Fibroblast of lung (primary cell): Measurements from ENCODE around the gene JMJD1C. TPM values are rescaled to one million over a fixed set of nuclear protein-coding genes. Genes with fewer than 3 reads are reported as not detected.
"Not testable (repeated sequence)": the region's sequence is repeated elsewhere in the genome, so short reads cannot be mapped to it uniquely, and the experiment has no call there.

Source experiments
- DNase-seq, 2 donors: peaks; one replicate each; pipeline versions ENCODE4 v3.0.0 to v3.0.0-alpha.2; 2010; ENCODE audit warnings: low read depth in 2 of 2
- H2AFZ ChIP-seq: 2 replicates; pipeline ENCODE4 v1.5.1; 2012; ENCODE audit warnings: low read length, control low read depth, inconsistent platforms
- H3K27ac ChIP-seq: 2 replicates; pipeline ENCODE4 v1.5.1; 2011; ENCODE audit warnings: low read length, control low read depth; ENCODE audit not compliant: insufficient read depth
- H3K27me3 ChIP-seq: 2 replicates; pipeline ENCODE4 v1.5.1; 2011; ENCODE audit warnings: mild to moderate bottlenecking, low read length; ENCODE audit not compliant: control insufficient read depth, insufficient read depth
- H3K36me3 ChIP-seq: 2 replicates; pipeline ENCODE4 v1.5.1; 2011; ENCODE audit warnings: low read length; ENCODE audit not compliant: control insufficient read depth, insufficient read depth
- H3K4me1 ChIP-seq: 2 replicates; pipeline ENCODE4 v1.5.1; 2011; ENCODE audit warnings: low read length; ENCODE audit not compliant: control insufficient read depth, insufficient read depth; ENCODE audit errors: extremely low read depth
- H3K4me2 ChIP-seq: 2 replicates; pipeline ENCODE4 v1.5.1; 2011; ENCODE audit warnings: low read length, control low read depth; ENCODE audit not compliant: insufficient read depth; ENCODE audit errors: extremely low read depth
- H3K4me3 ChIP-seq, 4 experiments: fragments of 200-600 bp in 1 of 4; sonication (generic) in 1 of 4; replicated peaks in 1 of 4; 2 replicates each; pipeline ENCODE4 v1.5.1; 2011 to 2016; ENCODE audit warnings: low read length in 4 of 4, low read depth in 3 of 4, mild to moderate bottlenecking in 3 of 4, control low read depth in 2 of 4, inconsistent platforms in 1 of 4, mixed read lengths in 1 of 4; ENCODE audit not compliant: insufficient read depth in 1 of 4; ENCODE audit errors: control extremely low read depth in 1 of 4
- H3K79me2 ChIP-seq: 2 replicates; pipeline ENCODE4 v1.5.1; 2012; ENCODE audit warnings: mild to moderate bottlenecking, low read length, inconsistent platforms; ENCODE audit not compliant: control insufficient read depth, insufficient read depth
- H3K9ac ChIP-seq: 2 replicates; pipeline ENCODE4 v1.5.1; 2011; ENCODE audit warnings: mild to moderate bottlenecking, low read length, control low read depth; ENCODE audit not compliant: insufficient read depth
- H3K9me3 ChIP-seq: 2 replicates; pipeline ENCODE4 v1.5.1; 2012; ENCODE audit warnings: low read depth, low read length; ENCODE audit not compliant: control insufficient read depth, insufficient read depth
- H4K20me1 ChIP-seq: 2 replicates; pipeline ENCODE4 v1.5.1; 2011; ENCODE audit warnings: low read length; ENCODE audit not compliant: control insufficient read depth, insufficient read depth; ENCODE audit errors: extremely low read depth
- CTCF ChIP-seq, 2 donors: IDR thresholded peaks in 1 of 2; conservative IDR thresholded peaks in 1 of 2; 1 replicate in 1 of 2; 2 replicates in 1 of 2; pipeline ENCODE4 v1.5.1; 2011 to 2012; ENCODE audit warnings: low read length in 2 of 2, control low read depth in 1 of 2, inconsistent platforms in 1 of 2, low read depth in 1 of 2, mild to moderate bottlenecking in 1 of 2
- EZH2 ChIP-seq: IDR thresholded peaks from 2 replicates; pipeline ENCODE4 v1.5.1; 2012; ENCODE audit warnings: low read length, control low read depth, mild to moderate bottlenecking; ENCODE audit errors: missing control alignments
- polyA plus RNA-seq, 2 donors: library from polyadenylated mRNA; depleted of rRNA in 1 of 2; stranded (reverse) in 1 of 2; unstranded in 1 of 2; fragments of >200 nt; gene quantifications; 2 replicates each; pipeline ENCODE4 v1.2.1, GENCODE V29; 2011 to 2012; ENCODE audit warnings: missing spikeins in 1 of 2
- total RNA-seq: library from RNA; depleted of rRNA; stranded (reverse); fragments of >200 nt; gene quantifications from 2 replicates; pipeline ENCODE4 v1.2.1, GENCODE V29; 2014

JMJD1C gene
- total and polyA plus RNA-seq, 2 donors (not counting 1 experiment from before 2014, with no cell fraction given): 39.9 to 67.0 TPM

GRCh38 chr10:63344269-63344668 lies 121.5 kb downstream of the JMJD1C start:
- Histone ChIP-seq H4K20me1 (no peaks in the 10 kb centered on the region), H3K79me2 (peaks cover 12% of the 10 kb centered on the region), H3K9me3 (no peaks in the 10 kb centered on the region), H2AFZ (no peak overlapping the region), H3K27ac (no peak overlapping the region), H3K4me3 (no peak overlapping the region), H3K27me3 (no peaks in the 10 kb centered on the region), H3K9ac (no peak overlapping the region), H3K36me3 (no peaks in the 10 kb centered on the region), H3K4me1 (peaks cover 2% of the 10 kb centered on the region), H3K4me2 (no peak overlapping the region)
- TF ChIP-seq CTCF (conservative IDR thresholded peaks at IDR 0.05 in 1 of 2, IDR thresholded peaks at IDR 0.05 in 1 of 2; ENCODE audit: low read depth in 1 of 2, low read length in 2 of 2): no peak
- no peak for TF ChIP-seq EZH2
- no peak for DNase-seq

GRCh38 chr10:63343476-63343875 lies 122.3 kb downstream of the JMJD1C start:
- Histone ChIP-seq H3K9ac (no peak overlapping the region), H2AFZ (no peak overlapping the region), H3K27me3 (no peaks in the 10 kb centered on the region), H3K4me1 (peaks cover 2% of the 10 kb centered on the region), H3K36me3 (no peaks in the 10 kb centered on the region), H3K4me2 (no peak overlapping the region), H3K79me2 (peaks cover 12% of the 10 kb centered on the region), H3K4me3 (no peak overlapping the region), H4K20me1 (no peaks in the 10 kb centered on the region), H3K9me3 (no peaks in the 10 kb centered on the region), H3K27ac (no peak overlapping the region)
- peak in 1 of 2 donors; percentile 43 for DNase-seq
- TF ChIP-seq EZH2: no peak
- TF ChIP-seq CTCF (conservative IDR thresholded peaks at IDR 0.05 in 1 of 2, IDR thresholded peaks at IDR 0.05 in 1 of 2; ENCODE audit: low read depth in 1 of 2, low read length in 2 of 2): no peak

GRCh38 chr10:63339640-63340039 lies 126.1 kb downstream of the JMJD1C start:
- H3K4me1 ChIP-seq, H3K4me3 ChIP-seq, H3K27me3 ChIP-seq, H3K9ac ChIP-seq, H4K20me1 ChIP-seq, H3K36me3 ChIP-seq, H3K27ac ChIP-seq, H2AFZ ChIP-seq, H3K4me2 ChIP-seq, H3K79me2 ChIP-seq, H3K9me3 ChIP-seq, DNase-seq: not testable (repeated sequence)
